GM21381 (cell line): ENCODE measurements around the gene CFL1.

Experiments
- ATAC-seq: cut with Tn5 transposase; IDR thresholded peaks from one replicate; pipeline ENCODE4 v1.9.1; 2021; ENCODE audit warnings: mild to moderate bottlenecking, moderate library complexity; ENCODE audit not compliant: unreplicated experiment

CFL1 gene

DNA sequence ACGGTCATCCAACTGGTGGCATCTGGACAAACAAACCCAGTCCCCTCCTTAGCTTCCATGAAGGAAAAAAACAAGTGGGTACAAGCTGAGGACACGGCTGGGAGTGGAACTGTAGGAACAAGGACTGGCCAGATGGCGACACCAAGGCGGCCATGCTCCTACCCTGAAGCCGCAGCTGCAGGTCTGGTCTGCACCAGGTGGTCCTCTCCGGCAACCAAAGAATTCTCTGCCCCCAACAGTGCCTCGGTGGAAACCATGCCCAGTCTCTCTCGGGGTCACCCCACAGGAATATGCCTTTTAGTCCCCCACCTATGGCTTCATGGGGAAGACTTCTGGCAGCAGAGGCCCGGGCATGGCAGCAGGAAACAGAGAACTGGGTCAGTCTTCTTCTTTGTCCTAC is 48.5 kb downstream of the CFL1 start:
- ATAC-seq = no peak

DNA sequence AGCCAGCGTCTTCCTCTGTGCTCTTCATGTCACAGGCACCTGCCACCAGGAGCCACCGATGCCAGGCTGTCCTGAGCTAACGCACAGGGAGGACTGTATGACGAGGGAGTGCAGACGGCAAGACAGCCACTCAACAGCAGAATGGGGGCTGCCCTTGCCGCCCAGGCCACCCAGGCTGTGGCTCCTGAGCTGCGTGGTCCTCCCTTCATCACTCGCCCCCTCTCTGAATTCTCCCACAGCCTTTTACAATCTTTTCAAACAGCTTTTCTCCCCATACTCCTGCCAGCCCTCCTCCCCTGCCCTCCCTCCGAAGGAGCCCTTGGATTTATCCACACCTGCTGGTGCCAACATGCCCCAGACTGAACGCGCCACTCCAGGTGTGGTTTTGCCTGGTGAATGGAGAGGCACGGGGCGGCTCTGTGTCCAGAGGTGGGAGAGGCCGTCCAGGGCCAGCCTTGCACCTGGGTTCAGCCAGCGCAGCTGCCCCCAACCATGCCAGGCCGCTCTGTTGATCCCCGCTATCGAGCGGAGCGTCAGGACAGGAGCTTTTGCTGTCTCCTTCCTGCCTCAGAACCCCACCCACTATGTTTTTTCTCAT is 49.1 kb downstream of the CFL1 start:
- no peak for ATAC-seq

DNA sequence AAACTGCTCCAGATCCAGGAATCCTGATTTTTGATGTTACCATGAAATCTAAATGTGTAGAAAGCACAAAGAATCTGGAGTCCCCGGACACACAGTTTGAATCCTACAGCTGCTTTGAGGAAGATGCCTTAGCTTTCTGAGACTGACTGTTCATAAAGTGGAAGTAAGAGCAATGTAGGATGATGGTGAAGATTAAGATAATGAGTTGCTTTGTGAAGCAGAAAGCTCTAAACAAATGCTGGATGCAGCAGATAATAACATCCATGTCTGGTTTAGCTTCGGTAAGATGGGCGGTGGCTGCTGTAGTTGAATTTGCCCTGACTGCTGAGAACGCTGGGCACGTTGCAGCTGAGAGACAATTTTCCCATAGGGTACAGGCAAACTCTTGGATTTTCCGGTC is 51.0 kb downstream of the CFL1 start:
- ATAC-seq = no peak
